Type B pancreatic cell (in vitro differentiated cells): ENCODE results near the gene SLAIN1. TPM values are rescaled to one million over a fixed set of nuclear protein-coding genes. Genes with fewer than 3 reads are reported as not detected.

Experiments used
- DNase-seq: peaks from one replicate; pipeline ENCODE4 v3.0.0; 2021; ENCODE audit warnings: mixed read lengths; ENCODE audit not compliant: unreplicated experiment; ENCODE audit errors: extremely low spot score
- H3K27ac Mint-ChIP-seq: 2 replicates; pipeline ENCODE4 v1.8.0; 2021; ENCODE audit warnings: mild to moderate bottlenecking, mixed read lengths
- H3K27me3 Mint-ChIP-seq: 2 replicates; pipeline ENCODE4 v1.8.0; 2021; ENCODE audit warnings: mixed read lengths
- H3K36me3 Mint-ChIP-seq: 2 replicates; pipeline ENCODE4 v1.8.0; 2021; ENCODE audit warnings: mixed read lengths
- H3K4me1 Mint-ChIP-seq: one replicate; pipeline ENCODE4 v1.8.0; 2021; ENCODE audit warnings: mixed read lengths; ENCODE audit not compliant: unreplicated experiment
- H3K4me3 Mint-ChIP-seq: 2 replicates; pipeline ENCODE4 v1.8.0; 2021; ENCODE audit warnings: mild to moderate bottlenecking, mixed read lengths
- H3K9me3 Mint-ChIP-seq: 2 replicates; pipeline ENCODE4 v1.8.0; 2021; ENCODE audit warnings: mixed read lengths
- CTCF ChIP-seq: fragments of 200-600 bp; sonication (generic); conservative IDR thresholded peaks from 2 replicates; pipeline ENCODE4 v1.5.0; 2021; ENCODE audit warnings: antibody characterized with exemption, mild to moderate bottlenecking
- total RNA-seq: library from RNA; stranded (reverse); gene quantifications from 2 replicates; pipeline ENCODE4 v1.2.1, GENCODE V29; 2021; ENCODE audit warnings: low replicate concordance

The SLAIN1 gene
- total RNA-seq, 1 donor from 2014 or later: 22.4 TPM

- Mint-ChIP-seq H3K4me1 (no peaks in the 10 kb centered on the region), H3K27me3 (no peaks in the 10 kb centered on the region), H3K36me3 (peaks cover 22% of the 10 kb centered on the region), H3K9me3 (no peaks in the 10 kb centered on the region), H3K27ac (no peak overlapping the region), H3K4me3 (no peak overlapping the region)
- TF ChIP-seq CTCF: no peak
- no peak for DNase-seq
Observed at GRCh38 chr13:77767413-77767812, 69.9 kb downstream of the SLAIN1 start.

GRCh38 chr13:77774181-77774580 is 76.7 kb downstream of the SLAIN1 start:
- no peaks in the 10 kb centered on the region for H3K27me3 Mint-ChIP-seq
- no peak overlapping the region for H3K27ac Mint-ChIP-seq
- no peaks in the 10 kb centered on the region for H3K9me3 Mint-ChIP-seq
- no peak for DNase-seq
- H3K4me3 Mint-ChIP-seq: no peak overlapping the region
- no peaks in the 10 kb centered on the region for H3K4me1 Mint-ChIP-seq
- peaks cover 3% of the 10 kb centered on the region for H3K36me3 Mint-ChIP-seq
- TF ChIP-seq CTCF: no peak

- H3K36me3 Mint-ChIP-seq: no peaks in the 10 kb centered on the region
- H3K4me3 Mint-ChIP-seq: no peak overlapping the region
- peaks cover 13% of the 10 kb centered on the region for H3K27me3 Mint-ChIP-seq
- no peak for TF ChIP-seq CTCF
- no peak overlapping the region for H3K27ac Mint-ChIP-seq
- no peak for DNase-seq
- H3K9me3 Mint-ChIP-seq: no peaks in the 10 kb centered on the region
- H3K4me1 Mint-ChIP-seq: peaks cover 9% of the 10 kb centered on the region
Observed at GRCh38 chr13:77776704-77777103, 79.2 kb downstream of the SLAIN1 start.

- peaks cover 16% of the 10 kb centered on the region for H3K4me1 Mint-ChIP-seq
- no peaks in the 10 kb centered on the region for H3K9me3 Mint-ChIP-seq
- no peak overlapping the region for H3K4me3 Mint-ChIP-seq
- no peak for DNase-seq
- peaks cover 30% of the 10 kb centered on the region for H3K27me3 Mint-ChIP-seq
- H3K36me3 Mint-ChIP-seq: no peaks in the 10 kb centered on the region
- peak overlapping the region; percentile 36 for H3K27ac Mint-ChIP-seq
- TF ChIP-seq CTCF: peak; percentile 94
Observed at GRCh38 chr13:77779552-77780272, 82.2 kb downstream of the SLAIN1 start.

GRCh38 chr13:77781808-77782207 is 84.3 kb downstream of the SLAIN1 start:
- DNase-seq: no peak
- TF ChIP-seq CTCF: no peak
- Mint-ChIP-seq H3K27ac (no peak overlapping the region), H3K36me3 (no peaks in the 10 kb centered on the region), H3K4me1 (peaks cover 16% of the 10 kb centered on the region), H3K4me3 (no peak overlapping the region), H3K27me3 (peaks cover 46% of the 10 kb centered on the region), H3K9me3 (no peaks in the 10 kb centered on the region)

GRCh38 chr13:77784515-77784914 is 87.0 kb downstream of the SLAIN1 start:
- no peaks in the 10 kb centered on the region for H3K36me3 Mint-ChIP-seq
- H3K27me3 Mint-ChIP-seq: peaks cover 57% of the 10 kb centered on the region
- peaks cover 15% of the 10 kb centered on the region for H3K4me1 Mint-ChIP-seq
- no peak for DNase-seq
- no peak for TF ChIP-seq CTCF
- H3K27ac Mint-ChIP-seq: no peak overlapping the region
- H3K4me3 Mint-ChIP-seq: no peak overlapping the region
- no peaks in the 10 kb centered on the region for H3K9me3 Mint-ChIP-seq
